Effector CD4-positive, alpha-beta T cell (primary cell): ENCODE data around the gene ZBTB42.
A peak's percentile ranks its signal among the peaks of the same experiment; 100 is the strongest.

Experiments
- DNase-seq: peaks from one replicate; pipeline ENCODE4 v3.0.0-alpha.2; 2020
- total RNA-seq: gene quantifications from one replicate; lab custom pipeline; 2026; lab: John Stamatoyannopoulos, UW

Gene ZBTB42
- 5.8 reads per million, percentile 22 among the genes with 10 or more reads in this experiment for total RNA-seq

DNA sequence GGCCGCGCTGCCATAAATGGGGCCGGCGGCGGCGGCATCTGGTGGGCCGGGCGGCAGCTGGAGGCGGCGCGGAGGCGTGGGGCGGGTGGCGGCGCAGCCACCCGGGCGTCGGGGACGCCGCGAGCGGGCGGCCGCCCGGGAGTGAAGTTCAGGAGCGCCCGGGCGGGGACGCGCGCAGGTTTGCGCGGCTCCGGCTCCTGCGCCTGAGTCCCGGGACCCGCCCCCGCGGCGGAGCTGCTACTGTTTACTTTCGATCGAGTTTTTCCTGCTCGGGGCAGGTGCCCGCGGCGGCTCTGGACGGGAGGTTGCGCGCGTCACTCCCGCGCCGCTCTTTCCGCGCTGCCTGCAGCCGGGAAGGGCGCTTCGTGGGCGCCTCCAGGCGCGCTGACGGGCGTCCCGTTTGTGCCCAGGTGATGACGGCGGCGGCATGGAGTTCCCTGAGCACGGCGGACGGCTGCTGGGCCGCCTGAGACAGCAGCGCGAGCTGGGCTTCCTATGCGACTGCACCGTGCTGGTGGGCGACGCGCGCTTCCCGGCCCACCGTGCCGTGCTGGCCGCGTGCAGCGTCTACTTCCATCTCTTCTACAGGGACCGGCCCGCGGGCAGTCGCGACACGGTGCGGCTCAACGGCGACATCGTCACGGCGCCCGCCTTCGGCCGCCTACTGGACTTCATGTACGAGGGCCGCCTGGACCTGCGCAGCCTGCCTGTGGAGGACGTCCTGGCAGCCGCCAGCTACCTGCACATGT is at the start of gene ZBTB42:
Gene ZBTB42 (plus strand): TSS at position 331 of the 749 bp plus-strand sequence. CDS start 97 bp downstream, at position 428.
- peak; percentile 64 for DNase-seq

- no peak for DNase-seq
These were observed 49.1 kb upstream of the ZBTB42 start for GRCh38 chr14:104751539-104752422.

DNA sequence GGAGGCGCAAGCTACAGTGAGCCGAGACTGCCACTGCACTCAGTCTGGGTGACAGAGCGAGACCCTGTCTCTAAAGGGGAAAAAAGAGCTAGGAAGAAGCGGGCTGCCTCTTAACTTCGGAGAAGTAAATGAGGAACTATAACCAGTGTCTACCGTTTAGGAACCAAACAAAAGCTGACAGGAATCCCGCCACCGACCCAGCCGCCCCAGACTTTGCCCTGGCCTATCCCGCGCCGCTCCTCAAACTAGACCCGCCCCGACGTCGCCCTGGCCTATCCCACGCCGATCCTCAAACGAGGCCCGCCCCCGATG is 48.5 kb upstream of the ZBTB42 start:
- DNase-seq: no peak

DNA sequence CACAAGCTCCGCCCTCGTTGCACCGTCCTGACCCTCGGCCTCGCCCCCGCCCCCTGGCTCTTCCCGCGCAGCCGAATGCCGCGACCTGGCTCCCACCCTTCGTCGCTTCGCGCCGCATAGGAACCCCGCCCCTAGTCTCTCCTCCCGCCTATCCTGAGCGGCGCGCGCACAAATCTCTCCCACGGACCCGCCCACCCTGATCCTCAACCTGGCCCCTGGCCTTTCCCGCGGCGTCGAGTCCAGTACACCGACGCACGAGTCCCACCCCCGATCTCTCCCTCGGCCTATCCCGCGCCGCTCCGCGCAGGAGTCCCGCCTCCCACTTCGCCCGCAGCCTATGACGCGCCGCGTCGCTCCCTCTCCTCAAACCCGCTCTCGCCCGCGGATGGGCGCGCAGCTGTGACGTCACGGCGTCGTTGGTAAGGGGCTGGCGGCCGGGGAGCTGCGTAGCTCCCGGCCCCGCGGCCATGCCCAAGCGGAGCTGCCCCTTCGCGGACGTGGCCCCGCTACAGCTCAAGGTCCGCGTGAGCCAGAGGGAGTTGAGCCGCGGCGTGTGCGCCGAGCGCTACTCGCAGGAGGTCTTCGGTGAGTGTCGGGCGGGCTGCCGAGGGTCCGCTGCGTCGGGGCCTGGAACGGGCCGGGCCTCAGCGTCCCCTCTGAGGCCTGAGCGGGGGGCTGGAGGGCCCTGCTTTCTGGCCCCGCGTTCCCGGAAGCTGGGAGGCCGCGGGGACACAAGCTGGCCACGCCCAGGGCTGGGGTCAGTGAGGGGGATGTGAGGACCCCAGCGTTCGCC is 48.0 kb upstream of the ZBTB42 start, which contains the start of gene SIVA1:
Gene SIVA1 (plus strand): TSS at position 413 of the 793 bp plus-strand sequence. CDS start 55 bp downstream, at position 468.
- DNase-seq: peak; percentile 99

GRCh38 chr14:104753528-104754212 is 47.2 kb upstream of the ZBTB42 start:
- no peak for DNase-seq

DNA sequence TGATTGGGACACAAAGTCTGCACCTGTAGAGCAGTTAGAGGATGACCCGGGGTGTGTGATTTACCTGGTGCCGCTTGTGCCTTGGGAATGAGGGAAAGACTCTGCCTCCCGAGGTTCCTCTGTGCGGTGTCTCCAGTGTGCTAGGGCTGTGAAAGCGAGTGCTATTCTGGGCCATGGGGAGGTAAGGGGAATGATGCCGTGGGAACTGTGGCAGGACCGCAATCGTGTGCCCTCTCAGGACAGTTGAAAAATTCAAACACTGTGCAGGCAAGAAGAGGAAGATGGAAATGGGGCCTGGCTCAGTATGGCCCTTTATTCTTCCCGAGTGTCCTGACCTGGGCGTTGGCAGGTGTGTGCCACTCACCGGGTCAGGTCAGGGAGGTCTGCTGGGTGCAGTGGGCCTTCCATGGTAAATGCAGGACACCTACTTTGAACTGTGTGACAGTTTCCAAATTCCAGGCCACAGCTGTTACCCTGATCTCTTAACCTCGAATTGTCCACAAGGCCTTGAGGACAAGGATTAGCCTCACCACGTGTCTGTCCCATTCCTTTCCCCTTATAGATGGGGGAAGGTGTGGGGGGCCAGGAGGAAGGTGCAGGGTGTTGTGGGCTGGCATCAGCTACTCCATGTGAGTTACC is 46.6 kb upstream of the ZBTB42 start:
- DNase-seq: no peak

DNA sequence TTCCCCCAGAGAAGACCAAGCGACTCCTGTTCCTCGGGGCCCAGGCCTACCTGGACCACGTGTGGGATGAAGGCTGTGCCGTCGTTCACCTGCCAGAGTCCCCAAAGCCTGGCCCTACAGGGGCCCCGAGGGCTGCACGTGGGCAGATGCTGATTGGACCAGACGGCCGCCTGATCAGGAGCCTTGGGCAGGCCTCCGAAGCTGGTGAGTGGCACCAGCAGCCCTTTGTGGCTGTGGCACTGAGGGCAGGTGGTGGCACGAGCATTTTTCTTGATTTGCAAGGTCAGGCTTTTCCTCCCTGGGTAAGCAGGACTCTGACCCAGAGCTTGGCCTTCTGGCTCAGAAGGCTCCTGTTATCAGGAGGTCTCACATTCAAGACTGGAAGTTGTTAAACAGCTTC is 45.3 kb upstream of the ZBTB42 start:
- DNase-seq: no peak

DNA sequence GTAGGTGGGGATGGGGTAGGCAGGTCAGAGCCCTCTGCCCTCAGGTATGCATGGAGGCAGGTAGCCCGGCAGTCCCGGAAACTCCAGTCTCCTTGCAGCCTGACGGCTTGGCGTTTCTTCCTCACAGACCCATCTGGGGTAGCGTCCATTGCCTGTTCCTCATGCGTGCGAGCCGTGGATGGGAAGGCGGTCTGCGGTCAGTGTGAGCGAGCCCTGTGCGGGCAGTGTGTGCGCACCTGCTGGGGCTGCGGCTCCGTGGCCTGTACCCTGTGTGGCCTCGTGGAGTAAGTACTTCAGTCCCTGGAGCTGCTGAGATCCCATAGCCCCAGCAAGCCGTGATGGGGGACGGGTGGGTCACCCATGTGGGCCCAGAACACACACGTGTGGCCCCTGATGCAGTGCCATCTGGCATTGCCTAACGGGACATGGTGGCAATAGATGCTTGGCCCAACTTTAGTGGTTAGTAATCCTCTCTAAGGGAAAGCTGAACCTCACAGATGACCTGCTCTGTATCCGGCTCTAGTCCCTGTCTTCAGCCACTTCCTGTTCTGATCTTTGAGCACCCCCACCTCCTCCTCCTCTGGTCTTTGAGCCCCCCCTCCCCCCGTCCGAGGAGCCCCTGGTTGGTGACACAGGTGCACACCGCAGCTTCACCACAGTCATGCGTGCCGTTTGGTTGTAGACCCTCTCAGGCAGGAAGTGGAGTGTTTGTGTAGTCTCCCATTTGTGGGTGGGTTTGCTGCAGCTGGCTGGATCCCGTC is 44.2 kb upstream of the ZBTB42 start:
- no peak for DNase-seq

DNA sequence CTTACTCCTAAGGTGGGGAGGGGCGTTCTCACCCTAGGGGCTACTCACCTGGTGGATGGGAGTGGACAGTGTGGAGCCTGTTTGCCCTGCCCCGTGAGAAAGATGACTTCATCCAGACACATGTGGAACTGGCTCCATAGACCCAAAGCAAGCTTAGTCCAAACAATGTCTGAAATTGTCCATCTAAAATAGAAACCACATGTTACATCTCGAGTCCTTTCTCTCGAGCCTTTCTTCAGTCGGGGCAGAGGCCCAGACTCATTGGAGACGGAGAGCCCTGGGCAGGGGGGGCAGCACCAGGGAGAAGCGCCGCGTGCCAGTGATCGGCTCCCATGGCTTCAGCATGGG is 43.7 kb upstream of the ZBTB42 start:
- DNase-seq: no peak

GRCh38 chr14:104757681-104758392 is 43.1 kb upstream of the ZBTB42 start:
- DNase-seq: no peak

DNA sequence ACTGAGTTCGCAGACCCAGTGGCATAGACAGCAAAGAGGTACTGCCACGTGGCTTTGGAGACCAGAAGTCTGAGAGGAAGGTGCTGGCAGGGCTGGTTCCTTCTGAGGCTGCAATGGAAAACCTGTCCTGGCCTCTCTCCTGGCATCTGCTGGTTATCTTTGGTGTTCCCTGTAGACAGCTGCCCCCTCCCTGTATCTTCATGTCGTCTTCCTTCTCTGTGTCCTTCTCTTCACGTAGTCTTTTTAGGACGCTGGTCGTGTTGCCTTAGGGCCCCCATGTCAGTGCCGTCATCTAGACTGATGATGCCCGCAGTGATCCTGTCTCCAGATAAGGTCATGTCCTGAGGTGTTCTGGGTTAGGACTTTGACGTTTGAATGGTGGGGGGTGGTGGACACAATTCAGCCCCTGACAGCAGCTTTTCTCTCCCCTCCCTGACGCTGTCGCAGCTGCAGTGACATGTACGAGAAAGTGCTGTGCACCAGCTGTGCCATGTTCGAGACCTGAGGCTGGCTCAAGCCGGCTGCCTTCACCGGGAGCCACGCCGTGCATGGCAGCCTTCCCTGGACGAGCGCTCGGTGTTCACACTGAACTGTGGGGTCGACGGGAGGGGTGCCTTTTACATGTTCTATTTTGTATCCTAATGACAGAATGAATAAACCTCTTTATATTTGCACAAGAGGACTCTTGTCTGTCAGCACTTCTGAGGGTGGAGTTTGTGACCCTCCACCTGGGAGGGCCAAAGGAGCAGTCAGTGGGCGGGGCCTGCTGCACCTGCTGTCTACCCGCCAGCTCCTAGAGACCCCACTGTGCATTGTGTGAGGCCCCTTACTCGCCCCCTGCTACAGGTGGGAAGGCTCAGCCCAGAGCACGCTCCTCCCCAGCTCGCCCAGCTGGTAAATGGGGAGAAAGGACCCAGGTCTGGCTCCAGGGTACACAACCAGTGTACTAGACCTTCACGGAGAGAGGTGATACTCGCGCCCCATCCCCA is 41.6 kb upstream of the ZBTB42 start:
- DNase-seq: no peak

- no peak for DNase-seq
These were observed 35.4 kb upstream of the ZBTB42 start for GRCh38 chr14:104765517-104765916.

DNA sequence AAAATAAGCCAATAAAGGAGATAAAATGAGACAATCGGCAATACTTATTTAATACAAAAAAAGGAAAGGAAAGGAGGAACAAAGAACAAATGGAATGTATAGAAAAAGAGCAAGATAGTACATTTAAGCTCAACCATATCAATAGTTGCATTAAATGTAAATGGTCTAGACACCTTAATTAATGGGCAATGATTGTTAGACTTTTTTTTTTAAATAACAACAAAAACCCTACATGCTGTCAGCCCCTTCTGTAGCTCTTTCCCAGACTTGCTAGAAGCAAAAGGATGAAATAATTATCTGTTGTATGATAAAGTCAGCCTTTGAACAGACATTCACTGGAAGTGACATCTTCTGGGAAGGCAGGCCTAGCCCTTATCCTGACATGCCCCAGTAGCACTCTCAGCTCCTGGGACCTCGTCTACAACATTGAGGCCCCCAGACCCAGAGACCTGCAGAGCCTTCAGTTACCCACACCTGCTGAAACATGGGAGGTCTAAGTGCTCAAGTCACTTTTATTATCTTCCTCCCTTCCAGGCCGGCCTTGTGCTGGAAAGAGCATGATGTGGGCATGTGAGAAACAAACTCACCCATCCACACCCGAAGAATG is 34.5 kb upstream of the ZBTB42 start:
- DNase-seq: no peak

GRCh38 chr14:104766863-104767633 is 33.9 kb upstream of the ZBTB42 start:
- no peak for DNase-seq

DNA sequence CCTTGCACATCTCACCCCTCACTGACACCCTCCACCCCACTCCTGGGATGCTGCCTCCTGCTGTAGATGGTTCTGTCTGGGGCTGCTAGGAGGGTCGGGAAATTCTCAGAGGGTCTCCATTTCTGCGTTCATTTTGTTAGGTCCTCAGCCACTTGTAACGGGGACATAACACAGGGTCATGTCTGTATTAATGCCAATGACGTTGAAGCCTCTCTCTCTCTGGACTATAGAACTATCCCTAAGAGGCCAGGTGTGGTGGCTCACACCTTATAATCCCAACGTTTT is 33.3 kb upstream of the ZBTB42 start:
- no peak for DNase-seq

- DNase-seq: peak; percentile 89
These were observed 32.2 kb upstream of the ZBTB42 start for GRCh38 chr14:104768437-104769323.
